ENCODE data around the gene CREB5. TPM values are rescaled to one million over a fixed set of nuclear protein-coding genes. Genes with fewer than 3 reads are reported as not detected.

Gene CREB5
- total and polyA plus RNA-seq, 3 donors from 2014 or later: 2.0 to 2.9 (median 2.9) TPM

DNA sequence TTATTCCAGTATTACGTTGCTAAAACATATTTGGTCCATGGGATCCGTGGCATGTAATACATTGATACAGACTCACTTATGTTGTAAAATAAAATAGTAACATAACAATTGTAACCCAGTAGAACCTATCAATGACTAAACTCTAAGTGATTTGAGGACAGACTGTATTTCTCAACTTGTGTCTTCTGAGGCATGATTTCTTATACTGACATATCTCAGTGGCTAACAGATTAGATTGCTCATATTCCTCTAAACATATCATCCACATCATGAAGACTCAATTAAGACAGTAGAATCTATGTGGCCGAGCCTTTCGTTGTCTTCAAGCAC, 72.3 kb downstream of the CREB5 start:
- WGBS, 2 donors: 90 to 95% methylated on average over 4 of the region's 4 CpGs
- intact Hi-C loops (cut with DNase I; ENCODE audit: low total_unique reads): no loop called here

GRCh38 chr7:28487487-28487886, 75.2 kb downstream of the CREB5 start:
- TF ChIP-seq CTCF (IDR thresholded peaks at IDR 0.05) (no peak), POLR2A (IDR thresholded peaks at IDR 0.05) (no peak)
- intact Hi-C loops (cut with DNase I; ENCODE audit: low total_unique reads): no loop called here
- no peaks in the 10 kb centered on the region for H3K4me1 ChIP-seq
- no peaks in the 10 kb centered on the region for H3K9me3 ChIP-seq
- H3K4me3 ChIP-seq: no peak overlapping the region
- DNase-seq: no peak
- no peak overlapping the region for H3K27ac ChIP-seq
- H3K27me3 ChIP-seq: no peaks in the 10 kb centered on the region
- H3K36me3 ChIP-seq (ENCODE audit: low read depth, missing control alignments): no peaks in the 10 kb centered on the region
- WGBS, 2 donors: 94 to 97% methylated on average over 4 of the region's 4 CpGs

More for the DNA sequence above, 72.3 kb downstream of the CREB5 start:
- no peak for DNase-seq
- Histone ChIP-seq H3K4me1 (no peaks in the 10 kb centered on the region), H3K27me3 (no peaks in the 10 kb centered on the region), H3K36me3 (ENCODE audit: low read depth, missing control alignments) (no peaks in the 10 kb centered on the region), H3K9me3 (no peaks in the 10 kb centered on the region), H3K4me3 (no peak overlapping the region), H3K27ac (no peak overlapping the region)
- TF ChIP-seq CTCF (IDR thresholded peaks at IDR 0.05) (no peak), POLR2A (IDR thresholded peaks at IDR 0.05) (no peak)

DNA sequence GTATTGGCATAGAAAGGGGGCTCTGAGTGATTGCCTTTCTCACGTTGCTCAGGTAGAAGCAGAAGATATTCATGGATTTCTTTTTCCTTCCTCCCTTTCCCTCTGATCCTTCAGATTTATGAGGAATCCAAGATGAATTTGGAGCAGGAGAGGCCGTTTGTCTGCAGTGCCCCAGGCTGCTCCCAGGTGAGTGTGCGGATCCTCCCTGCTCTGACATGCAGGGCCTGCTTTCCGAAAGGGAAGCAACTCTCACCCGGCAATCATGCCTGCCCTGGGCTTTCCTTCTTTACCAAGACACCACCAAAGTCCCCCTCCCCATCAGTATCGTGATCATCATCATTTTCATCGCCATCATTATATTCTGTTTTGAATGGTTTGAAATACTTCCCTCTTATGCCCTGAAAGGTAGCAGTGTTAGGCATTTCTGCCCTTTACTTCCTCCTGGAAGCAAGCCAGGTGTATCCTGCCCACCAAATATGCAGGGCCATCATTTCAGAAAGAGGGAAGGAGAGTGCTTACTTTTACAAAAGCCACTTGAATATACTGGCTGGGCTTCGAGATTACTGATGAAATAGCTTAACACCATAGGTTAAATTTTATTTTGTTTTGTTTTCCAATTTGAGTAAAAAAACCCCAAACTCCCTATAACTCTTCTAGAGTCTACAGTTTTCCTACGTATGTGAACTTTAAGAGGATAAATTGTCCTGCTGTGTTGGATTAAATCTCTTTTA, 75.9 kb downstream of the CREB5 start:
- Histone ChIP-seq H3K36me3 (ENCODE audit: low read depth, missing control alignments) (no peaks in the 10 kb centered on the region), H3K27me3 (no peaks in the 10 kb centered on the region), H3K4me1 (no peaks in the 10 kb centered on the region), H3K4me3 (no peak overlapping the region), H3K27ac (no peak overlapping the region), H3K9me3 (no peaks in the 10 kb centered on the region)
- intact Hi-C loops (cut with DNase I; ENCODE audit: low total_unique reads): no loop called here
- no peak for DNase-seq
- no peak for TF ChIP-seq CTCF (IDR thresholded peaks at IDR 0.05)
- TF ChIP-seq POLR2A (IDR thresholded peaks at IDR 0.05): no peak
- 78 to 82% methylated on average over 9 of the region's 9 CpGs for WGBS, 2 donors

DNA sequence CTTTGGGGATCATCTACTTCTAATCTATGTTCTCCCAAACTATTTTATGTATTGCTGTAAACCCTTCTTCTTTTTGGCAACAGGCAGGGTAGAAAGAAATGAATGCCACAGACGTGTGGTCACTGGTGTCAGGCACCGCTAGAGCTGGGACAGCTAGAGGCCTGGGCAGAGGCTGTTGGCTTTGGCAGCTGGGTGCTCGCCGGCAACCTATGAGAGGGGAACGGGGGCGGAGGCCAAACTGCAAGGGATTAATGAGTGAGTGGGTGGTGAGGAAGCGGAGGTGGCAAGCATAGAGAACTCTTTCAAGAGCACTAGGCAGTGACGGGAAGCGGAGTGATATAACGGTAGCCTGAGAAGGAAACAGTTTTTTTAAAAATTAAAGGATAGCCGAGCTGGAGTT, 78.5 kb downstream of the CREB5 start:
- Histone ChIP-seq H3K27me3 (no peaks in the 10 kb centered on the region), H3K4me1 (no peaks in the 10 kb centered on the region), H3K27ac (no peak overlapping the region), H3K9me3 (no peaks in the 10 kb centered on the region), H3K4me3 (no peak overlapping the region), H3K36me3 (ENCODE audit: low read depth, missing control alignments) (no peaks in the 10 kb centered on the region)
- WGBS, 2 donors: 70 to 78% methylated on average over 11 of the region's 11 CpGs
- intact Hi-C loops (cut with DNase I; ENCODE audit: low total_unique reads): no loop called here
- TF ChIP-seq CTCF (IDR thresholded peaks at IDR 0.05) (no peak), POLR2A (IDR thresholded peaks at IDR 0.05) (no peak)
- peak; percentile 21 for DNase-seq

GRCh38 chr7:28493477-28493876, 81.2 kb downstream of the CREB5 start:
- no peaks in the 10 kb centered on the region for H3K27me3 ChIP-seq
- TF ChIP-seq CTCF (IDR thresholded peaks at IDR 0.05) (no peak), POLR2A (IDR thresholded peaks at IDR 0.05) (no peak)

More at GRCh38 chr7:28493477-28493876, 81.2 kb downstream of the CREB5 start:
- Histone ChIP-seq H3K4me1 (no peaks in the 10 kb centered on the region), H3K27ac (no peak overlapping the region), H3K36me3 (ENCODE audit: low read depth, missing control alignments) (no peaks in the 10 kb centered on the region), H3K4me3 (no peak overlapping the region), H3K9me3 (no peaks in the 10 kb centered on the region)
- intact Hi-C loops (cut with DNase I; ENCODE audit: low total_unique reads): no loop called here
- no peak for DNase-seq
